Activated naive CD4-positive, alpha-beta T cell (primary cell): ENCODE data around the gene SLC39A11.
"Not testable (repeated sequence)": the region's sequence is repeated elsewhere in the genome, so short reads cannot be mapped to it uniquely, and the experiment has no call there.

Experiments
- DNase-seq, 4 experiments: peaks; one replicate each; lab custom pipeline; 2025; lab: John Stamatoyannopoulos, UW

SLC39A11 gene

DNA sequence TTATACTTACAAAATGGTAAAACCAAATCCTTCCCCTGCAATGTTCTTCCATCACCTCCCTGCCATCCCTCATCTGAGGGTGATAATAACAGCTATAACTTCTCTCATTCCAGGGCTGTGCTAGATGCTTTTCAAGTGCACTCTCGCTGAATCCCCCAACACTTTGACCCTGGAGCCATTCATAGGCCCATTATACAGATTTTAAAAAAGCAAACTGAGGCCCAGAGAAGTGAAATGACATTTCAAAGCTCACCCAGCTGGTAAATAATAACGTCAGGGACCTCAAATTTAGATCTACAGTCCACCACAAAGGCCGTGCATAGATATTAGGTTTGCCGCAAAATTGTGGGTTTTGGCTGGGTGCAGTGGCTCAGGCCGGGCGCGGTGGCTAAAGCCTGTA is 378.8 kb downstream of the SLC39A11 start:
- DNase-seq, result no peak

DNA sequence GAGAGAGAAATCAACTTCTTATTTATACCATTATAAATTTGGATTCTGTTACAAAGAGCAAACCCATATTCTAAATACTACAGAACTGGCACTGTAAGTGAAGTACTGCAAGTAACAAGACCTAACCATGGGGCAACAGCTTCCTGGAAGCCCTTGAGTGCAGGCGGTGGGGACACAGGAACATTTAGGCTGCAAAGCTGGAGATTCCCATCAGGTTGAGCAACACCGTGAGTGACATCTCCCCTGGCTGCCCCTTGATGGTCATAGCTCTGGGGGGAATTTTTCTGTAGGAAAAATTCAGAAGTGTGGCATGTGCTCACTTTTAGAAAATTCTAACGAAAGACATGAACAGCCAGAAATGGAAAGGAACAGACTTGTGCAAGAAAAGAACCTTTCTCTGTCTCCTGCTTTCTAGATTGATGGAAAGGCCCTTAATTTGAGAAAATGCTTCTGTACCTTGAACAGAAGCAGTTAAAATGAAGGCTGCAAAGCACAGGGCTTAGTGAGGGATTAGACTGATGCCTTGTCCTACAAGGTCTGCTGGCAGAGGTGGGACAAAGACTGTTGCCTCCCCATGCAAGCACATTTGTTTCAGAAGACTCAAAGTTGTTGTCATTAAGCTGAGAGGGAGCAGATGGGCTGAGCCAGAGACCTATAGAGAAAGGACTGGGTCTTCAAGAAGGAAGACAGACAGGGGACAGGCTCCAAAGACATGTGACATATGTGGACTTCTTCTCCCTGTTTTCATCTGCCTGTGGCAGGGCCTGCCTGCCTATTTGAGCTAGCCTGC is 380.8 kb downstream of the SLC39A11 start:
- DNase-seq, result no peak

DNA sequence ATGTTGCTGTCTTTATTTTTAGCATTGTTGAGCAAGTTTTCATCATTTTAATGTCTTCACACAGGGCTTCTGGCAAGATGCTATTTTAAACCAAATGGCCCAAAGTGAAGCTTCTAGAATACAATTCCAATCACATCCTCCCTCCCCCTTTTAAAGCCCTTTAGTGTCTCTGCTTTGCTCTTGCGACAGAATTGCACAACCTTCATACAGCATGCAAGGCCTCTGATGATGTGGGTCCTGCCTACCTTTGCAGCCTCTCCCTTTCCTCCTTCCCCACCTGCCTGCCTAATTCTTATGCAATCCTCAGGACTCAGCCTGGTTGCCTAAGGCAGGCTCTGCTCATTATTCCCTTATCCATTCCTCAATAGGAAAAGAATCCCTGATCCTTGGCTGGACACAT is 381.7 kb downstream of the SLC39A11 start:
- no peak for DNase-seq

GRCh38 chr17:72710202-72710601 is 382.3 kb downstream of the SLC39A11 start:
- no peak for DNase-seq

GRCh38 chr17:72708682-72709081 is 383.8 kb downstream of the SLC39A11 start:
- DNase-seq, result not testable (repeated sequence)

GRCh38 chr17:72707881-72708280 is 384.6 kb downstream of the SLC39A11 start:
- DNase-seq, result no peak

DNA sequence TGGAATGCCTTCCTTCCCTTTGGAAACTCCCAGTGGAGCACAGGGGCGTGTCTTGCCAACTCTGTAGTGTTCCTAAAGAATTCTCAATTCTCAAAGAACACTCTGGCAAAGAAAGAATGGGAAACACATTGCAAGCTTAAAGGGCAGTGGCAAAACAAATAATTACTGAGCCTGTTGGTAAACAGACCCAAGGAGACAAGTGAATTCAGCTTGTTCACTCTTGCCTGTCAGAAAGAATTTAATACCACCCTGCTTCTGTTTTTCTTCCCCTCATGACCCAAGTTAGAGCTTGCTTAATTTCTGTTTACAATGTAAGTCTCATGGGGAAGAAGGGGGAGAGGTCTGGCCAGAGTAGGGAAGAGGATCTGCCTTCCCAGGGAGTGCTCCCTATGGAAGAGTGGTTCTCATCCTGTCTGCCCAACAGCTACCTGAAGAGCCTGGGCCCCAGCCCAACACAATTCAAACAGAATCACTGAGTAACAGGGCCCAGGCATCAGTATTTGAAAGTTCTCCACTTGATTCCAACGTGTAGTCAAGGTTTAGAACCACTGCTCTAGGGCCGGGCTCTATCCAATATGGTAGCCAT is 386.0 kb downstream of the SLC39A11 start:
- no peak for DNase-seq

DNA sequence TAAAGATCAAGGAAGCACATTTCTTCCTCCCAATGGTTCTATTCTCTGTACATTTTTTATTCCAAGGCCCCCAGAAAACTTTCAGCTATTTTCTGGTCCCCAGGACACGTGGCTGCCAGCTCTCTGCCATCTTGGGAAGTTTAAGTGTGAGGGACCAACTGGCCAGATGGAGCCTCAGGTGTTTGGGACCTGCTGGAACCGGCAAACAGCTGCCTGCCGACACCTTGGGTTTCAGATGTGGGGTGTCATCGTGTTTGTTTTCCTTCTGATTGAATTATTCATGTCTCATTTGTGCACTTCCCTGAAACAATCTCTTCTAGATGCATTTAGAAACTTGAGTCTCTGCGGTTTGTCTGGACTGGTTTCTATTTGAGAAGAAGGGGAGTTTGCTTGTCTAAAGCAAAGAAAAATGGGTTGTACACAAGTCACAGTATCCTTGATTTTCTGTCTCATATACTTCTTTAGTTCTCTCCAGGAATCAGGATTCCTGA is 386.5 kb downstream of the SLC39A11 start:
- DNase-seq, result no peak

DNA sequence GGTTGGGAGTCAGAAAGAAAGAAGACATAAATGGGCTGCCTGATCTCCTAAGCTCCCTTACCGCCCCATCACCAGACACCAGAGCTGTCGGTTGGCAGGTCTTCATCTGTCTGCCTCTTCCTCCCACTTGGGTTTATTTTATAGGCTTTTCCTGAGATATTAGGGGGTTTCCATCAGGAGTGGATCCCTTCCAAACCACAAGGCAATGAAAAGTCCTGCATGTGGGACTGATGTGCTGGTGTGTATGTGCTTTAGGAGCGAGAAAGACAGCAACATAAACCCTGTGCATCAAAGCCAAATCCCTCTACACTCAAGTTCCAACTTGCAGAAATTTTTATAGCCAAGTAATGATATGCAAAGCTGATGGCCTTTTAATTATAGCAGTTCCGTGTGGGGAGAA is 389.5 kb downstream of the SLC39A11 start:
- no peak for DNase-seq

- no peak for DNase-seq
These were observed 390.3 kb downstream of the SLC39A11 start for GRCh38 chr17:72702136-72702735.

- no peak for DNase-seq
These were observed 392.3 kb downstream of the SLC39A11 start for GRCh38 chr17:72700226-72700625.

DNA sequence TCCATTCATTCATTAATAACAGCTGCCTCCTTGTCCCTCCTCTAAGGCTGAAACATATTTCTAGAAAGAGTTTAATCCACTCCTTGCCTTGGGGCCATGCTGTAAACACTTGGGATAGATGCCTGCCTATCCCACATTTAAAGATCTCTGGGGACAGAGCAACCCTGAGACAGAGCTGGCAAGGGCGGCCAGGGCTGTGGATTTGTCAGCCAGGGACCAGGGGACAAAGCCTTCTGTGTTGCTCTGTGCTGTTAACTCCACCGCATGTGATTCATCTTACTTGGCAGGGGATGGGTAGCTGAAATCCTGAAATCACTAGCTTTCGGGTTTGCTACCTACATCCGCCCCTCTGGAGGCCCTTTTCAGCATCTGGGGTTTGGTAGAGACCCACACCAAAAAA is 392.9 kb downstream of the SLC39A11 start:
- DNase-seq, result no peak

- DNase-seq, result no peak
These were observed 394.8 kb downstream of the SLC39A11 start for GRCh38 chr17:72697602-72698146.

DNA sequence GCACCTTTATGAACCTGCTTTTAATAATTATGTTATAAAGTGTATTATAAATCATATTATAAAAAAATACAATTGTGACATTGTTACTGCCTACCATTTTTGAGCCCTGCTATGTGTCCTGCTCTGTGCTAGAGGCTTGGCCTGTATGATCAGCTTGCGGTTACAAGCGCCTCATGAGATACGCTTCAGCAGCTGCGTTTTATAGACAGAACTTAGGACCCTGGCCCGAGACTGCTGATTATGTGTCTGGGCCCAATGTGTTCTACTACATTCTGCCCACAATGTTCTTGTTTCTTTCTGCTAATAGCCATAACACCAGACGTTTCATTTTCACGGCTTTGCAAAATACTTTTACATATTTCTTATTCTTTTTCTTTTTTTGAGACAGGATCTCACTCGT is 395.8 kb downstream of the SLC39A11 start:
- DNase-seq, result no peak

DNA sequence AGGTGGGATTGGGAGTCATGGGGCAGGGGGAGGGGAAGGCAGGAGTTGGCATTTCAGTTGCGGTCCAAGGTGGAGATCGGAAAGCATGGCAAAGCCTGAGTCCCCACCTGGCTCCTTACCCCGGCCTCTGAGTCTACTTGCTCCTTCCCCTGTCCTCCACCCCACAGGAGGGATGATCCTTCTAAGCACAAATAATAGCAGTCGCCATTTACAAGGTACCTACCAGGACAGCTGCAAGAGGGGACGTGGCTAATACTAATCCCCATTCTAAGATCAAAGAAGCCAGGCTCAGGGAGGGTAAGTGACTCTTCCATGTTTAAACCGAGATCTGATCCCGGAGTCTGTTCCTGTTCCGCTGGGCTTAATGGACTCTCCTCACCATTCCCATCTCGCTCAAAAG is 396.3 kb downstream of the SLC39A11 start:
- no peak for DNase-seq

- DNase-seq, result no peak
These were observed 398.5 kb downstream of the SLC39A11 start for GRCh38 chr17:72693956-72694355.

- DNase-seq, result no peak
These were observed 399.2 kb downstream of the SLC39A11 start for GRCh38 chr17:72693151-72693878.

DNA sequence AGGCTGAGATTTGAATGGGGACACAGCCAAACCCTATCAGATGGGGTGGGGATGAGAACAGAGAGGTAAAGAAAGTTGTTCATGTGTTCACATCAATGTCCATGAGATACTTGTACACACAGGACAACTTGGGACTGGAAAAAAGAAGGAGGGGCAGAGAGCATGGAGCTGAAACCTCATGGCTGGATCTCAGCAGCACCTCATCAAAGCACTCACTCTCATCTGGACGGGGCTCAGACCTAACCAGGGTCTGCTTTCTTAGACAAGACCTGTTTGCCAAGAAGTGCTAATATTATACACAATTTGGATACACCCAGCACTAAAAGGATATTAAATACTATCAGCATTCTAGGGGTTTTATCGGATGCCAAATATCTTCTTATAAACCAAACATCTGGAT is 399.8 kb downstream of the SLC39A11 start:
- no peak for DNase-seq

DNA sequence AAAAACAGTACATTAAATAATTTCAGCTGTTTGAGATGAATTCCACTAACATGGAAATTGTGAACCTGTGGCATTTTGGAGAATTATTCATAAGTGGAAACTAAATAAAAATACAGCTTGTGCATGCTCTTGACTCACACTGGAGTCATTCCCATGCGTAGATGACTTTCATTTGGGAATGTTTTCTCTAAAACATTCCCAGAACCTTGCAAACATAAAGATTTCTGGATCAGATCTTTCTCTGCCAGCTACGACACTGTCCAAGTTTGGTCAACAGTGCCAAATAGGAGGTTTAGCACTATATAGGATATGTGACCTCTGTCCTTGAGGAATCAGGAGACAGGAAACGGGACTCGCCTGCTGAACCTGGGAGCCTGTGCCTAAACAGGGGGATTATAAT is 400.9 kb downstream of the SLC39A11 start:
- DNase-seq, result no peak

DNA sequence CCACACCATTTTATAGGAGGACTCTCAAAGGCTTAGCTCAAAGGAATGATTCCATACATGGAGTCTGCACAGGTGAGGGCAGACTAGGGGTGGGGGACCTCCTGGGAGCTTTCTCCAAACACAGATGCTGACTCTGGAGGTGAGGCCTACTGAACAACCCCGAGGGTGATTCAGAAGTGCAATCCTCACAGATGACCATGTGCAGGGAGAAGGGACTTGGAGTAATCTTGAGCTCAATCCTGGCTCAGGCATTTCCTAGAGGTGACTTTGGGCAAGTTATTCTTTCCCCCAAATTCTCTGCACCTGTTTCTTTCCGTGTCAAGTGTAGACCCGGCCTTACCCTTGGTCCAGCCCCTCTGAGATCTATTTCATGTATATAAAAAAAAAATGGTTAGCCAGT is 401.5 kb downstream of the SLC39A11 start:
- DNase-seq, result no peak

- DNase-seq, result no peak
These were observed 404.6 kb downstream of the SLC39A11 start for GRCh38 chr17:72687886-72688285.

- DNase-seq, result no peak
These were observed 408.0 kb downstream of the SLC39A11 start for GRCh38 chr17:72684405-72685020.
